Activated CD4-positive, alpha-beta T cell treated with anti-CD3 and anti-CD28 coated beads for 1 hour (primary cell): Measurements from ENCODE around the gene GNAT2.

Source experiments
- DNase-seq: peaks from one replicate; pipeline ENCODE4 v3.0.0-alpha.2; 2020

The GNAT2 gene

GRCh38 chr1:109598655-109599054, 20.8 kb downstream of the GNAT2 start:
- no peak for DNase-seq

GRCh38 chr1:109598156-109598555, 21.3 kb downstream of the GNAT2 start:
- DNase-seq: no peak

- no peak for DNase-seq
Observed at GRCh38 chr1:109595531-109595930, 23.9 kb downstream of the GNAT2 start.

- DNase-seq: no peak
Observed at GRCh38 chr1:109592916-109593315, 26.5 kb downstream of the GNAT2 start.

- no peak for DNase-seq
Observed at GRCh38 chr1:109589679-109590078, 29.7 kb downstream of the GNAT2 start.

- no peak for DNase-seq
Observed at GRCh38 chr1:109589177-109589576, 30.2 kb downstream of the GNAT2 start.

- DNase-seq: no peak
Observed at GRCh38 chr1:109586055-109586454, 33.4 kb downstream of the GNAT2 start.

GRCh38 chr1:109584766-109585165, 34.6 kb downstream of the GNAT2 start:
- DNase-seq: no peak

DNA sequence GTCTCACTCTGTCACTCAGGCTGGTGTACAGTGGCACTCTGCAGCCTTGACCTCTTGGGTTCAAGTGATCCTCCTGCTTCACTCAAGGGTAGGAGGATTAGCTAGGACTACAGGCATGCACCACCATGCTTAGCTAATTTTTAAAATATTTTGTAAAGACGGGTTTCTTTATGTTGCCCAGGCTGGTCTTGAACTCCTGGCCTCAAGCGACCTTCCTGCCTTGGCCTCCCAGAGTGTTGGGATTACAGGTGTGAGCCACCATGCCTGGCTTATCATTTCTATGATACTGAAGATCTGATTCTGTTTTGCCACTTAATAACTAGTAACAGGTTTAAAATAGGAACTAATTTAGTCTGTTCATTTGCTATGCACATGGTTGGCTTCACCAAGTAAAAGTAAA, 37.4 kb downstream of the GNAT2 start:
- DNase-seq: no peak

DNA sequence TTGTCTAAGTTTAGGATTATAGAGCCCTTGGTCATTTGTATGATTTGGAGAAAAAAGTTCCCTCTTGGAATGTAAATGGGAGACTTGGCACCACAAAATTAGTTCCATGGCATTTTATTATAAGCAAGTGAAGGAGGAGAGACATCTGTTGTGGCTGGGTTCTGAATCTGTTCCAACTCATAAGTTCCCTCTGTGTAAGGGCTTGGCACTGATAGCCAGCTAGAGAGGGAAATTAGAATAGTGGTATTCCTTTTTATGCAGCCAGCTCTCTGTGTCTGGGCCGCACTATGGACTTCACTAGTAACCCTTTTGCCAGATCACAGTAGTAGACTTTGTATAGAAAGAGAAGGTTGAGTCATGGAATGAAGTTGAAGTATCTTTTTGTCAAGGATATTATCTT, 39.9 kb downstream of the GNAT2 start:
- DNase-seq: no peak

DNA sequence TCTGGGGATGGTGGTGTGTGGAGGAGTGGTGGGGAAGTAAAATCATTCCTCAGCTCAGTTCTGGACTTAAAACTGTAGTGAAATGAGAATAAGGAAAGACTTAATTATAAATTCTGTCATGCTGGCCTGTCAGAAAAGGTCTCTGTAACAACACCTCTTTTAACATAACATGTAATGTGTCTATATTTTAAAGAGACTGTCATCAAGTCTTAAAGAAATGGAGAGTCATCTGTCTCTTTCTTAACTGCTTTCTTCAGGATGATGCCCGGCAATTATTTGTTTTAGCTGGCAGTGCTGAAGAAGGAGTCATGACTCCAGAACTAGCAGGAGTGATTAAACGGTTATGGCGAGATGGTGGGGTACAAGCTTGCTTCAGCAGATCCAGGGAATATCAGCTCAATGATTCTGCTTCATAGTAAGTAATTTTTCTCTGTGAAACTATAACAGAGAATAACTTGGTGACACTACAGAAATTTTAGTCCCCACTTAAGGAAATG, 40.4 kb downstream of the GNAT2 start:
- no peak for DNase-seq

DNA sequence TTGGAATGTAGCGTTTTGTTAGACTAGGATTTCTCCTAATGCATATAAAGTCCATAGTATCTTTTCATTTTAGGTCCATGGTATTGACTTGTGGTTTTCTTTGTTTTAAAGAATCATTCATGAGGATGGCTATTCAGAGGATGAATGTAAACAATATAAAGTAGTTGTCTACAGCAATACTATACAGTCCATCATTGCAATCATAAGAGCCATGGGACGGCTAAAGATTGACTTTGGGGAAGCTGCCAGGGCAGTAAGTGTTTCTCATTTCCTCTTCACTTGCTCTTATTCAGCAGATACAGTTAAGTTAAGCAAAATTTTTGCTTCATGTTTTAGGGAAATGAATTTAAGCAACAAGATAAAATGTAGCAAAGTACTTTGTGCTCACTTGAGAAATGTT, 45.6 kb downstream of the GNAT2 start:
- no peak for DNase-seq

DNA sequence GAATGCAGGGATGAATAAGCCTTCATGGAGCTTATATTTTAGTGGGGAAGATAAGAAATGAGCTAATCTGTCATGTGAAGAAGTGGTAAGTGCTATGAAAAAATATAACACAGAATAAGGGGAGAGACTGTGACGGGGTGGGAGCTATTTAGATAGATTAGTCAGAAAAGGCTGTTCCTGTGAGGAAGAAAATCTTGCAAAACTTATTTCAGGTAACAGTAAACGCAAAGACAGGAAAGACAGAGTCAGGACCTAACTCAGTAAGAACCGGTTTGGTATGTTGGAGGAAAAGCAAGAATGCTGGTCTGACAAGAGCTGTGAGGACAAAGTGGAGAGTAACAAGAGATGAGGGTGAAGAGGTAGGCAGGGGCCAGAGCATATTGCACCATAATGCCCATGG, 49.0 kb downstream of the GNAT2 start:
- DNase-seq: no peak

GRCh38 chr1:109569323-109569722, 50.1 kb downstream of the GNAT2 start:
- no peak for DNase-seq

DNA sequence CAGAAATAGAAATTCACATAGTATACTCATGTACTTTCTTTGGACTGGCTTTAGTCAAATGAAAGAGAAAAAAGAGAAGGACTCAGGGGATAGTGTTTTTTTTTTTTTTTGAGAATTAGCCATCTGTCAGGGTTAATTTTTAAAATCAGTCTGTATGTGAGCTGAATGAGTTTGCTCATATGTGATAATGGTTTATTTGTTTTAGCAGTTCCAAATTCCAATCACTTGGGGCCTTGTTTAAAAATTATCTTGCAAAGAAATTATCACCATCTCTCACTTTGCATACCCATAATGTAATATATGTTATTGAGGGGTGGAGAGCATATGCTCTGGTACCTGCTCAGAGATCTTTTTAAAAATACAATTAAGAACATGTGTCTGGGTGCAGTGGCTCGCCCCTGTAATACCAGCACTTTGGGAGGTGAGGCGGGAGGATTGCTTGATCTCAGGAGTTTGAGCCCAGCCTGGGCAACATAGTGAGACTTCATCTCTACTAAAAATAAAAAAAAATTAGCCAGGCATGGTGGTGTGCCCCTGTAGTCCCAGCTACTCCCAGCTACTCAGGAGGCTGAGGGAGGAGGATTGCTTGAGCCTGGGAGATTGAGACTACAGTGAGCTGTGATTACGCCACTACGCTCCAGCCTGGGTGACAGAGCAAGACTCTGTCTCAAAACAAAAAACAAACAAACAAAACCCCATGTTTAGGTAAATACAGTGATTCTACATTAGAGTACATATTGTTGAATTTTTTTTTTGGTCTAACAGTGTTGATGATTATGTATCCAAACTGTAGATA, 51.3 kb downstream of the GNAT2 start:
- no peak for DNase-seq

GRCh38 chr1:109566982-109567381, 52.4 kb downstream of the GNAT2 start:
- DNase-seq: no peak

DNA sequence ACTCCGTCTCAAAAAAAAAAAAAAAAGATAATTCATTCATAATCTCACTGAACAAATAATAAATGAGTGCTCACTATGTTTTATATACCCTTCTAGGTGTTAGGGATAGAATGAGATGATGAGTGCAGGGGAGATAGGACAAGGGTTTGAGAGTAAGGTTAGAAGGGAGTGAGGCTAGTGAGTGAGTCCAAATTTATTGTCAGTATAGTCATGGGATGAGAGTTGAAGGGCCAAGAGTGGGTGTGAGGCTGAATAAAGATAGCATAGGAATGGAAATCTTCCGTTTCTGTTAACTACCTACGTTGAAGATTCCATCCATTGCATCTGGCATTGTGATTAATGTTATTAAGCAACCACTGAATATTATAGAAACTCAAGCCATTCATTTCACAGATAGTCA, 54.2 kb downstream of the GNAT2 start:
- DNase-seq: no peak

GRCh38 chr1:109564194-109564878, 55.1 kb downstream of the GNAT2 start:
- no peak for DNase-seq

DNA sequence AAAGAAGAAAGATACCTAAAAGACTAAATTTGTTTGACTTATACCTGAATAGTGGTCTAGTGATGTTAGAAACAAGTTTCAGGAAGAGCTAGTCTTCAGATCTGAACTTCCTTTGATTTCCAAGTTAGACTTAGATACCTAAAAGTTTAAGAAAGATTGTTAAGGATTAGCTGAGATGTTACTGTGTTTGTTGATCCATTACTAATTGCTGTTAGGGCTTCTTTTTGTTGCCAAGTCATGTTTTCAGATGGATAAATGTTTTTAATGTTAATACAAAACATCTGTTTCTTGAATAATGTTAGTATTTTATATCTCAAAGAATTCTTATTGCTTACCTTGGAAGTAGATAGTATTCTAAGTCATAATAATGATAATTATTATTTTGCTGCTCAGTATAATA, 59.4 kb downstream of the GNAT2 start:
- no peak for DNase-seq

DNA sequence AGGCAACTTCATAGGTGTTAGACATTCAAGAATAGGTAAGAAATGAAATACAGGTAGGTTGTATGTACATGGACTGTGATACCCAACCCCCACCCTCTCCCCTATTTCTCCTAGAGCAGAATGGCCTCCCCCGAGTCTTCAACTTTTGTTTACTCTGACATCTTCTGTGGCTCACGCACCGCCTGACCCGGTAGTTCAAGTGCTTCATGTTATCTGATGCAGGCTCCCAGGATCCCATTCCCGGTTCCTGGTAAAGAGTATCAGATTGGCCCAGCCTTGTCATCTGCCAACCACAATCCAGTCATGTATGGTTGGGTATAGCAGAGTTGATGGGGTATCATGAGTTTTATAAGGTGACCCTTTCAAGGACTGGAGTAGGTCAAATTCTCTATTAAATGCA, 61.9 kb downstream of the GNAT2 start:
- no peak for DNase-seq

- DNase-seq: no peak
Observed at GRCh38 chr1:109556563-109556962, 62.9 kb downstream of the GNAT2 start.
